H1 (cell line): ENCODE measurements around the gene PDGFA. TPM values are rescaled to one million over a fixed set of nuclear protein-coding genes. Genes with fewer than 3 reads are reported as not detected.

Source experiments
- CTCF ChIA-PET: fragments of 300-600 bp; sonication (Branson Sonifier 250); formaldehyde crosslinking; loops from one replicate; lab custom pipeline; 2021; ENCODE audit not compliant: partially characterized antibody; lab: Charles Lee
- POLR2A ChIA-PET: fragments of 300-600 bp; sonication (Branson Sonifier 250); formaldehyde crosslinking; loops from one replicate; lab custom pipeline; 2021; ENCODE audit warnings: inconsistent platforms; ENCODE audit not compliant: partially characterized antibody; lab: Charles Lee
- DNase-seq, 2 experiments: peaks; one replicate each; pipeline versions ENCODE4 v3.0.0 to v3.0.0-alpha.2; 2010 to 2022; ENCODE audit warnings: low spot score in 2 of 2, low read depth in 1 of 2, mixed read lengths in 1 of 2
- FAIRE-seq: peaks from 2 replicates; lab custom pipeline; 2011; peaks lifted over from hg19 to GRCh38; lab: Jason Lieb, UNC
- H2AFZ ChIP-seq: 2 replicates; pipeline ENCODE4 v1.8.1; 2012; ENCODE audit warnings: low read length, inconsistent platforms
- H2AK5ac ChIP-seq: 2 replicates; pipeline ENCODE4 v1.6.1; 2013; ENCODE audit warnings: low read depth, low read length
- H2BK120ac ChIP-seq: replicated peaks from 2 replicates; pipeline ENCODE3; 2013; ENCODE audit warnings: low read depth, low read length, inconsistent platforms
- H2BK12ac ChIP-seq: 2 replicates; pipeline ENCODE4 v1.6.1; 2013; ENCODE audit warnings: low read depth, low read length
- H2BK15ac ChIP-seq: 2 replicates; pipeline ENCODE4 v1.6.1; 2013; ENCODE audit warnings: low read length
- H2BK20ac ChIP-seq: 2 replicates; pipeline ENCODE4 v1.6.1; 2013; ENCODE audit warnings: low read length
- H2BK5ac ChIP-seq: 2 replicates; pipeline ENCODE4 v1.6.1; 2013; ENCODE audit warnings: low read depth, low read length
- H3K14ac ChIP-seq: 2 replicates; pipeline ENCODE4 v1.6.1; 2013; ENCODE audit warnings: inconsistent platforms; ENCODE audit not compliant: insufficient read length
- H3K18ac ChIP-seq: 2 replicates; pipeline ENCODE4 v1.6.1; 2013; ENCODE audit warnings: low read length; ENCODE audit errors: extremely low read depth
- H3K23ac ChIP-seq: 2 replicates; pipeline ENCODE4 v1.6.1; 2013; ENCODE audit warnings: inconsistent platforms; ENCODE audit not compliant: insufficient read length
- H3K23me2 ChIP-seq: 2 replicates; pipeline ENCODE4 v1.6.1; 2013; ENCODE audit warnings: low read depth, low read length
- H3K27ac ChIP-seq: 2 replicates; pipeline ENCODE4 v1.6.1; 2011; ENCODE audit warnings: low read depth, low read length, inconsistent platforms
- H3K27me3 ChIP-seq, 4 experiments: replicated peaks in 1 of 4; 1 replicate in 1 of 4; 2 replicates in 3 of 4; pipeline versions ENCODE4 v1.6.1 to v1.8.1; 2011 to 2013; ENCODE audit warnings: low read length in 3 of 4, mild to moderate bottlenecking in 3 of 4, inconsistent platforms in 2 of 4, mixed read lengths in 2 of 4, moderate library complexity in 1 of 4; ENCODE audit not compliant: control insufficient read depth in 3 of 4, insufficient read depth in 3 of 4; ENCODE audit errors: extremely low read depth in 1 of 4
- H3K36me3 ChIP-seq, 4 experiments: 2 replicates each; pipeline versions ENCODE4 v1.6.1 to v1.8.1; 2011 to 2013; ENCODE audit warnings: mild to moderate bottlenecking in 4 of 4, low read length in 3 of 4, moderate library complexity in 2 of 4, control low read depth in 1 of 4, inconsistent platforms in 1 of 4; ENCODE audit not compliant: insufficient read depth in 4 of 4, control insufficient read depth in 2 of 4
- H3K4ac ChIP-seq: replicated peaks from 2 replicates; pipeline ENCODE3; 2013; ENCODE audit warnings: low read length, low read depth, mixed read lengths, inconsistent platforms; ENCODE audit not compliant: insufficient read length
- H3K4me1 ChIP-seq, 4 experiments: replicated peaks in 1 of 4; 1 replicate in 1 of 4; 2 replicates in 3 of 4; pipeline versions ENCODE4 v1.6.1 to v1.8.1; 2011 to 2013; ENCODE audit warnings: low read length in 3 of 4, inconsistent platforms in 2 of 4, mixed read lengths in 1 of 4; ENCODE audit not compliant: insufficient read depth in 4 of 4, control insufficient read depth in 3 of 4
- H3K4me2 ChIP-seq, 2 experiments: 2 replicates each; pipeline versions ENCODE4 v1.6.1 to v1.8.1; 2011 to 2013; ENCODE audit warnings: low read depth in 2 of 2, low read length in 2 of 2, control low read depth in 1 of 2, inconsistent platforms in 1 of 2, mild to moderate bottlenecking in 1 of 2; ENCODE audit not compliant: insufficient read depth in 1 of 2
- H3K4me3 ChIP-seq, 4 experiments: fragments of 200-600, 300-600 bp in 1 of 4; sonication (generic), shearing (Covaris generic), sonication (Bioruptor Twin) in 1 of 4; 2 replicates each; pipeline versions ENCODE4 v1.5.1 to v1.8.1; 2011 to 2016; ENCODE audit warnings: low read length in 4 of 4, low read depth in 3 of 4, control low read depth in 2 of 4, inconsistent platforms in 2 of 4, mild to moderate bottlenecking in 2 of 4, mixed read lengths in 1 of 4, moderate library complexity in 1 of 4; ENCODE audit not compliant: insufficient read depth in 2 of 4; ENCODE audit errors: extremely low read depth in 1 of 4
- H3K56ac ChIP-seq: replicated peaks from 2 replicates; pipeline ENCODE3; 2013; ENCODE audit warnings: low read depth, mild to moderate bottlenecking, mixed read lengths, low read length, inconsistent platforms; ENCODE audit not compliant: insufficient read length
- H3K79me1 ChIP-seq: 2 replicates; pipeline ENCODE4 v1.6.1; 2013; ENCODE audit warnings: low read depth, low read length, control low read depth
- H3K79me2 ChIP-seq, 2 experiments: 2 replicates each; pipeline versions ENCODE4 v1.6.1 to v1.8.1; 2012 to 2013; ENCODE audit warnings: low read length in 2 of 2, mild to moderate bottlenecking in 2 of 2, inconsistent platforms in 1 of 2; ENCODE audit not compliant: insufficient read depth in 2 of 2, control insufficient read depth in 1 of 2
- H3K9ac ChIP-seq, 4 experiments: replicated peaks in 1 of 4; 1 replicate in 1 of 4; 2 replicates in 3 of 4; pipeline versions ENCODE4 v1.6.1 to v1.8.1; 2011 to 2013; ENCODE audit warnings: low read depth in 3 of 4, low read length in 3 of 4, control low read depth in 2 of 4, mild to moderate bottlenecking in 2 of 4, moderate library complexity in 2 of 4, inconsistent platforms in 1 of 4; ENCODE audit errors: extremely low read depth in 1 of 4
- H3K9me3 ChIP-seq, 2 experiments: 2 replicates each; pipeline versions ENCODE4 v1.6.1 to v1.8.1; 2012 to 2013; ENCODE audit warnings: mild to moderate bottlenecking in 2 of 2, moderate library complexity in 2 of 2, control low read depth in 1 of 2, inconsistent platforms in 1 of 2, low read depth in 1 of 2, low read length in 1 of 2, mixed read lengths in 1 of 2; ENCODE audit not compliant: insufficient read depth in 2 of 2
- H4K20me1 ChIP-seq, 2 experiments: replicated peaks in 1 of 2; 2 replicates each; pipeline versions ENCODE3 to v1.8.1; 2011 to 2013; ENCODE audit warnings: inconsistent platforms in 2 of 2, low read length in 2 of 2, mild to moderate bottlenecking in 1 of 2; ENCODE audit not compliant: insufficient read depth in 2 of 2, control insufficient read depth in 1 of 2
- H4K5ac ChIP-seq: 2 replicates; pipeline ENCODE4 v1.6.1; 2013; ENCODE audit warnings: low read length, low read depth, mixed read lengths, inconsistent platforms; ENCODE audit not compliant: insufficient read length
- H4K8ac ChIP-seq: 2 replicates; pipeline ENCODE4 v1.8.0; 2013; ENCODE audit warnings: mild to moderate bottlenecking, moderate library complexity, low read length, inconsistent platforms; ENCODE audit not compliant: insufficient read depth; ENCODE audit errors: extremely low read depth
- H4K91ac ChIP-seq: replicated peaks from 2 replicates; pipeline ENCODE3; 2013; ENCODE audit warnings: low read length, mixed read lengths, inconsistent platforms; ENCODE audit not compliant: insufficient read length
- BRCA1 ChIP-seq: IDR thresholded peaks from 2 replicates; pipeline ENCODE4 v1.6.1; 2012; ENCODE audit warnings: low read depth, low read length, improper control_type of control experiment
- CHD2 ChIP-seq: IDR thresholded peaks from 2 replicates; pipeline ENCODE4 v1.6.1; 2012; ENCODE audit warnings: low read length, improper control_type of control experiment
- EGR1 ChIP-seq: IDR thresholded peaks from 2 replicates; pipeline ENCODE4 v1.6.1; 2011; ENCODE audit warnings: low read depth, low read length, borderline replicate concordance
- JUN ChIP-seq: IDR thresholded peaks from 2 replicates; pipeline ENCODE4 v1.6.1; 2011; ENCODE audit warnings: low read depth, mild to moderate bottlenecking, improper control_type of control experiment, low read length
- KDM1A ChIP-seq: fragments of 200-600, 300-600 bp; sonication (generic); IDR thresholded peaks from 2 replicates; pipeline ENCODE4 v1.7.1; 2016; ENCODE audit warnings: mild to moderate bottlenecking, low read length, borderline replicate concordance
- KDM4A ChIP-seq: IDR thresholded peaks from one replicate; pipeline ENCODE4 v1.7.1; 2012; ENCODE audit warnings: low read depth, mild to moderate bottlenecking, moderate library complexity, low read length, inconsistent platforms; ENCODE audit not compliant: severe bottlenecking
- RXRA ChIP-seq: IDR thresholded peaks from 2 replicates; pipeline ENCODE4 v1.6.1; 2011; ENCODE audit warnings: low read depth, mild to moderate bottlenecking, low read length, moderate library complexity; ENCODE audit not compliant: insufficient read depth
- SIX5 ChIP-seq: IDR thresholded peaks from 2 replicates; pipeline ENCODE4 v1.6.1; 2011; ENCODE audit warnings: mild to moderate bottlenecking, low read depth, low read length
- SUZ12 ChIP-seq: fragments of 200-600 bp; sonication (generic); IDR thresholded peaks from 2 replicates; pipeline ENCODE4 v1.6.1; 2012; ENCODE audit warnings: mild to moderate bottlenecking, inconsistent platforms, low read length, moderate library complexity, mixed read lengths
- WGBS, 2 experiments: shearing (Covaris generic) in 1 of 2; methylation state at CpG; one replicate each; pipeline versions ENCODE4 v1.1.6 to v1.1.7; 2013 to 2015; ENCODE audit warnings: low lambda C conversion rate in 2 of 2, mixed read lengths in 2 of 2, inconsistent platforms in 1 of 2, low coverage in 1 of 2, missing lambda C conversion rate in 1 of 2; ENCODE audit not compliant: insufficient replicate concordance in 2 of 2, insufficient coverage in 1 of 2, insufficient read length in 1 of 2; ENCODE audit errors: extremely low coverage in 1 of 2, missing lambda C conversion rate in 1 of 2; 5-methylcytosine and 5-hydroxymethylcytosine counted together
- polyA plus RNA-seq, 7 experiments: library from polyadenylated mRNA; depleted of rRNA in 3 of 7; stranded (reverse) in 5 of 7; unstranded in 2 of 7; fragments of >200 nt in 5 of 7; fragments of 200-250 nt in 2 of 7; gene quantifications; 1 replicate in 5 of 7; 2 replicates in 1 of 7; 4 replicates in 1 of 7; pipeline versions ENCODE4 v1.2.1 to v1.2.3, GENCODE V29; 2011 to 2013; ENCODE audit warnings: missing spikeins in 2 of 7, mixed read lengths in 2 of 7
- total RNA-seq: library from RNA; stranded (reverse); fragmentation: NEBNext Ultra II Directional; extraction: Animal tissue kit (Norgen Biotek cat#: 25700); gene quantifications from 2 replicates; pipeline ENCODE4 v1.2.1, GENCODE V29; 2021

The PDGFA gene
- total and polyA plus RNA-seq, 2 of the 8 experiments (the other 6 are each of a cell fraction or from before 2014, with no cell fraction given), result 21.1 to 43.0 TPM

DNA sequence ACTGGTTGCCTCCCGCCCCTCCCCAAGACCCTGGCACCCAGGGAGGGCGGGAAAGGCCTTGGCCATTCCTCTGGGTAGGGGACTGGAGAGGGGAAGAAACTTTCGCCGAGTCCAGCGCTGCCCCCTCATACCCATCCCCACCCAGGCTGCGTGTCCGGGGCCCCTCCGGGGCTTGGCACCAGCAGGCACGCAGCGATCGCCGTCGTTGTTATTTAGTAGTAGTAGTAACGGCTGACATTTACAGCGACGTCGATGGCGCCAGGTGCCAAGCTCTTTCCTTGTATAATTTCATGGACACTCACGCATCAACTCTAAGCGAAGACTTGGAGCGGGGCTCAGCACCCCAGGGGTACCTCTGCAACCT lies 3.3 kb upstream of the PDGFA start:
- peak overlapping the region; percentile 60; the same call in 1 of the 2 replicates for H2BK12ac ChIP-seq
- H2AK5ac ChIP-seq, result no peak overlapping the region
- H3K4me2 ChIP-seq, result peak overlapping the region; percentile 61 to 77
- no peak overlapping the region for H3K27ac ChIP-seq
- peaks cover 0 to 17% (median 9%) of the 10 kb centered on the region in 4 experiments; a peak in 5 of 7 replicates for H3K4me1 ChIP-seq
- 0 out of 2 replicates have a peak overlapping the region, but pooled peaks have one; percentile 29 for H2BK15ac ChIP-seq
- no peak for DNase-seq
- no peak overlapping the region for H4K91ac ChIP-seq
- H3K18ac ChIP-seq, result no peak overlapping the region
- H3K27me3 ChIP-seq, result peaks cover 25 to 44% (median 33%) of the 10 kb centered on the region in 4 experiments
- H3K4ac ChIP-seq, result no peak overlapping the region
- no peaks in the 10 kb centered on the region for H3K9me3 ChIP-seq
- H3K9ac ChIP-seq, result no peak overlapping the region
- H3K14ac ChIP-seq, result no peak overlapping the region
- H3K79me2 ChIP-seq, result peaks cover 0 to 6% of the 10 kb centered on the region in 2 experiments; a peak in 3 of 4 replicates
- peak overlapping the region in 3 of 4 experiments; percentile 41 to 63 (median 42); a peak in 5 of 8 replicates for H3K4me3 ChIP-seq
- no peaks in the 10 kb centered on the region for H3K79me1 ChIP-seq
- H3K23ac ChIP-seq, result no peak overlapping the region
- H2AFZ ChIP-seq, result no peak overlapping the region
- H3K56ac ChIP-seq, result no peak overlapping the region
- CTCF ChIA-PET, result interaction anchor here (1.0 kb wide), 1 partner anchor 251 kb away, joined by 3 read pairs; no protein-coding TSS in a partner anchor
- no peak overlapping the region for H4K5ac ChIP-seq
- no peak for FAIRE-seq
- H3K23me2 ChIP-seq, result peaks cover 29% of the 10 kb centered on the region
- H2BK120ac ChIP-seq, result no peak overlapping the region
- POLR2A ChIA-PET, result interaction anchor here (1.4 kb wide), 1 partner anchor 16 kb away, joined by 3 read pairs; no protein-coding TSS in a partner anchor
- TF ChIP-seq EGR1 (no peak), BRCA1 (no peak), SUZ12 (0 out of 2 replicates have a peak, but pooled peaks have one; percentile 3), JUN (no peak), KDM4A (peak; percentile 34), RXRA (no peak), KDM1A (no peak), CHD2 (no peak), SIX5 (no peak)
- 38% methylated on average over 17 of the region's 21 CpGs; no CpG with 5 or more reads in 1 of the 2 experiments for WGBS, 2 experiments
- no peaks in the 10 kb centered on the region; a peak in 1 of 8 replicates for H3K36me3 ChIP-seq
- no peak overlapping the region for H2BK5ac ChIP-seq
- peaks cover 0 to 5% of the 10 kb centered on the region in 2 experiments for H4K20me1 ChIP-seq
- no peak overlapping the region for H4K8ac ChIP-seq
- H2BK20ac ChIP-seq, result no peak overlapping the region
